ENCODE results near the gene B3GNT8.

B3GNT8 gene, protein sequence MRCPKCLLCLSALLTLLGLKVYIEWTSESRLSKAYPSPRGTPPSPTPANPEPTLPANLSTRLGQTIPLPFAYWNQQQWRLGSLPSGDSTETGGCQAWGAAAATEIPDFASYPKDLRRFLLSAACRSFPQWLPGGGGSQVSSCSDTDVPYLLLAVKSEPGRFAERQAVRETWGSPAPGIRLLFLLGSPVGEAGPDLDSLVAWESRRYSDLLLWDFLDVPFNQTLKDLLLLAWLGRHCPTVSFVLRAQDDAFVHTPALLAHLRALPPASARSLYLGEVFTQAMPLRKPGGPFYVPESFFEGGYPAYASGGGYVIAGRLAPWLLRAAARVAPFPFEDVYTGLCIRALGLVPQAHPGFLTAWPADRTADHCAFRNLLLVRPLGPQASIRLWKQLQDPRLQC

DNA sequence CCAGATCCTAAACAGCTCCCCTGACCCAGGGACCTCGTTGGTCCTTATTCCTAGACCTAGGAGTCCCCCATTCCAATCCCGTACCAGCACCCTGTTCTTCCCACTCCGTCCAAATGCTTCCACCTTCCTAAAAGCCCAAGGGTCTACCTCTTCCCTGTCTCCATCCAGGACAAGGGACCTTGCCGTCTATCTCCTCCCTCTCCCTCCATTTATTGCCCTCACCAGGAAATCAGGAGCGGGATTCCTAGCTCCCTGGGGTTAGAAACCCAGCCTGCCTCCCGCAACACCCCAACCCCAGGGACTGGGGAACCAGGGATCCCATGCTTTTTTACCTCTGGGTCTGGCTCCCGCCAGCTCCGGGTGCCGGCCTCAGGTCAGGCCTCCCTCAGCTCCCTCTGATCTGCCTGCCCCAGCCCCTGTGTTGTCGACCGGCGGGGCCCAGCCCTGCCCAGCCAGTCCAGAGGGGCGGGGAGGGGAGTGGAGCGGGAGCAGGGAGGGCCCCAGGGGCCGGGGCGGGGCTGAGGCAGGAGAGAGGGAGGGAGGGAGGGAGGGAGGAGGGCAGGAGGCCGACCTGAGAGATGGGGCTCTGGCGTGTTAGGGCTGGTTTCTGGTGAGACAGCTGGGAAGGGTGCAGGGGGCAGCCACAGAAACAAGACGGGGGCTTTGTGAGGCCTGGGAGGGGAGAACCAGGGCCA lies at the start of gene B3GNT8:
Gene B3GNT8 (minus strand): TSS at position 423 of the 695 bp plus-strand sequence. CDS start 596 bp downstream, outside the sequence.
- peak; percentile 39 for DNase-seq (ENCODE audit: low spot score)

DNA sequence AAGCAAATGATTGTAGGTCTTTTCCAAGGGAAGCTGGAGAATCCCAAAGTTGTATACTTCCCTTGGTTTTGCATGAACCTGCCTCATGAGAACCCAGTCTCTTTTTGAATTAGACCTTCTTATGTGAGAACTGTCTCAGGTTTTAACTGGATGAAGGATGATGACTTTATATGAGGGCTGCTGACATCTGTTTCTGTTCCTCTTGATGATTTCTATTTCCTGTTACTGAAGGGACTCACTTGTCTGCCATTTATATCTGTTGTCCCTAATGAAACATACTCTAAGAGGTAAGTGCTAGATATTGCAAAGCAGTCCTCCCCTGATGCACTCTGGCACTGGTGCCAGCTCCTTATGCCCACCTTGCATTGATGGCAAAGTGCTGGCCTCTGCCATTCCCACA lies 49.4 kb upstream of the B3GNT8 start:
- no peak for DNase-seq (ENCODE audit: low spot score)

DNA sequence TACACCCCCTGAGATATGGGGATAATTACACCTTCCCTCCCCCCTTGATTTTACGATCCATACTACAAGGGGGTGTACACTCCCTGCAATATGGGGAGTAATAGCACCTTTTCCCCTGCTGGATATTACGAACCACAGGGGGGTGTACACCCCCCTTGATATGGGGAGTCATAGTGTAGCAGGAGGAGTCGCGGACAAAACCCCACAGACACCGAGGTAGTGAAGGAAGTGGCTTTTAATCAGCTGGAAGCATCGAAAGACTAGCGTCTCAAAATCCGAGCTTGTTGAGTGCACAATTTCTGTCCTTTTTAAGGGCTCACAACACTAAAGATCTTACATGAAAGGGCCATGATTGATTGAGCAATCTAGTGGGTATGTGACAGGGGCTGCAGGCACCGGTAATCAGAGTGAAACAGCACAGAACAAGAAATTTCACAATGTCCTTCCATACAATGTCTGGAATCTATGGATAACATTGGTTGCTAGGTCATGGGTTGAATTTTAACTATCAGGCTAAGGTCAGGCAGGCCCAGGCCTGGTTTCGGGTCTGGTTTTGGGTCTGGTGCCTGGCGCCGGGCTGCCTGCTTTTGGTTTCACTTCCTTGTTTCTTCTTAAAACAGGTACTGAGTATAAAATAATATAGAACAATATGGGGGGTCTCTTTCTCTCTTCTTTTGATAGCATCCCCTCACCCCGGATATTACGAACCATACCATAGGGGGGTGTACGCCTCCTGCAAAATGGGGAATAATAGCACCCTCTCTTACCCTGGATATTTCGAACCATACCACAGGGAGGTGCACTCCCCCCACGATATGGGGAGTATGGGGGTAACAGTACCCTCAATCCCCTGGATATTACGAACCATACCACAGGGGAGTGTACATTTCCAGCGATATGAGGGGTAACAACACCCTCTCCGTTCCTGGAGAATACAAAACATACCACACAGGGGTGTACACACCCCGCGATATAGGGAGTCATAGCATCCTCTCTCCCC lies 36.4 kb upstream of the B3GNT8 start:
- DNase-seq (ENCODE audit: low spot score), result peak; percentile 15

DNA sequence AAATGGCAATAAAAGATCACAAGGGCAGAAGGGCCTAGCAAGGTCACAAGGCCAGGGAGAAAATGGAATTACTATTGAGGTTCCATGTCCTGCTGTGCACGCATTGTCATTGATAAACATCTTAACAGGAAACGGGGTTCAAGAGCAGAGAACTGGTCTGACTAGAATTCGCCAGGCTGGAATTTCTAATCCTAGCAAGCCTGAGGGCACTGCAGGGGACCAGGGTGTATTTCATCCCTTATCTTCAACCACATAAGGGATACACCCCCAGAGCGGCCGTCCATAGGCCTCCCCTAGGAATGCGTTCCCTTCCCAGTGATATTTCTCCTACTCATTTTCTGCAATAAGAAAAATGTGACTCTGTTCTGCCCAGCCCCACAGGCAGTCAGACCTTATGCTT lies 35.3 kb upstream of the B3GNT8 start:
- DNase-seq (ENCODE audit: low spot score), result no peak

DNA sequence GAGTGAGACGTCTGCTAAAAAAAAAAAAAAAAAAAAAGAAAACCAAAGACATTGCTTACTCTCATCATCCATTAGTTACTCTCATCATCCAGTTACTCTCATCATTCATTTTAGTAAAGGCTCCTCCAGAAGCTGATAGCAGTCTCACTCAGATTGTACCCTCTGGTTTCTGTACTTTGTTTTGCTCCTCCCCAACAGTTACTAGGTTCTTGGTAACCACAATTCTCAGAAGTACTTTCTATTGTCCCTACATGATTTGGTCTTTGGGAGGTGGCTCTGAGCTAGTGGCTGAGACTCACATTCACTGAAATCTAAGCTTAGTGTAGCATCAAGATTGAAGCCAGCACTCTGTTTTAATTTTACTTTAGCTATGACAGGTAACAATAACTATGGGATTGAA lies 30.1 kb upstream of the B3GNT8 start:
- peak; percentile 63 for DNase-seq (ENCODE audit: low spot score)

DNA sequence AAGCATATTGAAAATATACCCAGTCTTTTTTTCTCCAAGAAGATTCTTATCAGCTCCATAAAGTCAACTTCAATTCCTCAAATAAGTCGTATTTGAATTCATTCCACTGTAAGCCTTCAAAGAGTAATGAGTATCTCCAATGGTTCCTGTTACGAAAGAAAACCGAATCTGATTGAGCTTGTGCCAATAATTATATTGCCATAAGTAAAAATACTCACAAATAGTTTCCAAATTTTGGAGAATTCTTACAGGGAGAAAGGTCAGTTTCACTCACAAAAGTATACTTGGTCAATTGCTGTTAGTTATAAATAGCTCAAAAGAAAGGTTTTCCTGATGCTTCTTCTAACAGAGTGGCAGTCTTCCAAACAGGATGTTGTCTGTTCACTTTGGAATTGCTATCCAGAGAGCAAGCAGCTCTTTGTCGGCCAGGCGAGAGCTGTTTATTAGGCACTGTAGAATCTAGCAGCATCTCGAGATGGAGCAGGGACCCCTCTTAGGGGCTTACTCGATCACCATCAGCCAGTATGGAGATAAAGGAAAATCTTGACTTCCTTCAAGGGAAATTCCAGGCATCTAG lies 29.3 kb upstream of the B3GNT8 start:
- DNase-seq (ENCODE audit: low spot score), result no peak

DNA sequence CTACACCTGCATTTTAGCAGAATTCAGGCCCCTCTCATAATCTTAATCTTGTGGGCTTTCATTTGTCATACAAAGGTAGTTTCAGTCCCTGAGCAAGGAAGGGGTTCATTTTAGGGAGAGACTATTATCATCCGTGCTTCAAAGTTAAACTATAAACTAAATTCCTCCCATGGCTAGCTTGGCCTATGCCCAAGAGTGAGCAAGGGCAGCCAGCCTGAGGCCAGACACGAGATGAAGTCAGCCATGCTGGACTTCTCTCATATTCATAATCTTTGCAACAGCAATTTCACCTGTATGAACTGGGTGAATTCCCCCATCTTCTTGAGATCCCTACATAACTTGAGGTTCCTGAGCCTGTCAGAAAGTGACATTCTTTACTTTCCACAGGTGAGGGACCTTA lies 28.8 kb upstream of the B3GNT8 start:
- no peak for DNase-seq (ENCODE audit: low spot score)

DNA sequence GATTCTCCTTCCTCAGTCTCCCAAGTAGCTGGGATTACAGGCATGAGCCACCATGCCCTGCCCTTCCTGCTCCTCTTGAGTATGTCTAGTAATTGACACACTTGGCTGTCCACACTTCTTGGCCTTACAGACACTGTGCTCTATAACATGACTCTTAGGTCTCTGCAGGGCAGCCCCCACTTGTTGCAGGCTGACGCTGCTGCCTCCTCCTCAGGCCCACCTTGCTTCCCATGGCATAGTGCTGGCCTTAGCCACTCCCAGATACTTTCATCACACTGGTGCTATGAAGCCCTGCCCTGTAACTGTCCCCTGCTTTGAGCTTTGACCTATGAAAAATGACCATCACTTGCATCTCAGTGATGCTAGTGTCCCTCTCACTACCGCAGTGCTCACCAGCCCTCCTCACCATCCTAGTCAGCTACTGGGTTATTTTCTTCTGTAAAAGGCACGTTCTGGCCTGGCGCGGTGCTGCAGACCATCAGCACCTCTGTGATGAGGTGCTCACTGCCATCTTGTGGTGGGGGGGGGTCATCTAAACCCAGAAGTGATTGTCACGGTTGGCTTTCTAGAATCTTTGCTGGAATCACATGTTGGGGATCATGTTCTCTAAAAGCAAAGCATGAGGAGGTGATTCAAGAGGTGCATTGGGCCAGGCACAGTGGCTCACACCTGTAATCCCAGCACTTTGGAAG lies 25.6 kb upstream of the B3GNT8 start:
- DNase-seq (ENCODE audit: low spot score), result no peak

DNA sequence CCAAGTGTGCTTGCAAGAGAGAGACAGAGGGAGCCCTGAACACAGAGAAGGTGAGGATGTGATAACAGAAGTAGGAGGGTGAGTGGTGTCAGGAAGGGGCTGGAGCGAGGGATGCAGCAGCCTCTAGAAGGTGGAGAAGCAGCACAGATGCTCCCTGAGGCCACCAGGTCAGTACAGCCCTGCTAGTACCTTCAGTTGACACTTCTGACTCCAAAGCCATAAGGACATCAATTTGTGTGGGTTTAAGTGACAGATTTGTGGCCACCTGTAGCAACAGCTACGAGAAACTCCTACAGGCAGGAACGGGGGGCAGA lies 22.6 kb upstream of the B3GNT8 start:
- DNase-seq (ENCODE audit: low spot score), result no peak

DNA sequence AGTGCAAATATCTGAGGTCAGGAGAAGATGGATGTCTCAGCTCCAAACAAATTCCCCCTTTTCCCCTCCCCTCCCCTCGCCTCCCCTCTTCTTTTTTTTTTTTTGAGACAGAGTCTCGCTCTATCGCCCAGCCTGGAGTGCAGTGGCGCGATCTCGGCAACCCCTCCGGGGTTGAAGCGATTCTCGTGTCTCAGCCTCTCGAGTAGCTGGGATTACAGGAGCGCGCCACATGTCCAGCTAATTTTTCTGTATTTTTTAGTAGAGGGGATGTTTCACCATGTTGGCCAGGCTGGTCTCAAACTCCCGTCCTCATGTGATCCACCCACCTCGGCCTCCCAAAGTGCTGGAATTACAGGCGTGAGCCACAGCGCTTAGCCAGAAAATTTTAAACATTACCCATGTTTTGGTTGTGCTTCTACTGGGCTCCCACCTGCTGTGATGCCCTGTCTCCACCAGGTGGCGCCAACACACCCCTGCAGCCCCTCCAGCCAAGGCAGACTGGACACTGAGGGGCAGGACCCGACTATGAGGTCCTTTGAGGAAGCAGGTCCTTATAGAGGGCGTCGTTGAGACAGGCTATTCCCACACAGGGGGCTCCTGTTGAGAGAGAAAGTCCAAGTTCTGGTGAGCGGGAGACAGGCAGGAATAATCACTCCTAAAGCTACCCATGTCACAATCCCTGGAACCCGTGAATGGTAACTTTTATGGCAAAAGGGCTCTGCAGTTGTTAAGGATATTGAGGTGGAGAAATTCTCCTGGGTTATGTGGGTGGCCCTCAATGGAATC lies 22.1 kb upstream of the B3GNT8 start:
- DNase-seq (ENCODE audit: low spot score), result peak; percentile 72

DNA sequence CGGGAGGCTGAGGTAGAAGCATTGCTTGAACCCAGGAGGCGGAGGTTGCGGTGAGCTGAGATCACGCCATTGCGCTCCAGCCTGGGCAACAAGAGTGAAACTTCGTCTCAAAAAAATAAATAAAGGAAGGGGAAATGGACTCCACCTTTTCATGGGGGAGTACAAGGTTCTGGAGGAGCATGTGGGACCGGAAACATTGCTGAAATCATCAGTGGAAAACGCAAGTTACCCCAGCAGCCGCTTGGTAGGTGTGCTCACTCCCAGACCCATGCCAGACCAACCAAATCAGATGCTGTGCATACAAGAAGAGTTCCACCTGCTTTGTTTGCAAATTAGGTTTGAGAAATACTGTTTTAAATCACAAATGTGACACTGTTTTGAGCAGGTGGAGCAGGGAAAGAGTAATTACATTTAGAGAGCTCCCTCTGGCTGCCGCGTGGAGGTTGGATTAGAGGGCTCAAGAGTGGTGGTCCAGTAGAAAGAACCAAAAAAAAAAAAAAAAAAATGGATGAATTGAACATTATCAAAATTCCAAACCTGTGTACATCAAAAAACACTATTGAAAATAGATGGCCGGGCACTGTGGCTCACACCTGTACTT lies 20.7 kb upstream of the B3GNT8 start:
- no peak for DNase-seq (ENCODE audit: low spot score)

DNA sequence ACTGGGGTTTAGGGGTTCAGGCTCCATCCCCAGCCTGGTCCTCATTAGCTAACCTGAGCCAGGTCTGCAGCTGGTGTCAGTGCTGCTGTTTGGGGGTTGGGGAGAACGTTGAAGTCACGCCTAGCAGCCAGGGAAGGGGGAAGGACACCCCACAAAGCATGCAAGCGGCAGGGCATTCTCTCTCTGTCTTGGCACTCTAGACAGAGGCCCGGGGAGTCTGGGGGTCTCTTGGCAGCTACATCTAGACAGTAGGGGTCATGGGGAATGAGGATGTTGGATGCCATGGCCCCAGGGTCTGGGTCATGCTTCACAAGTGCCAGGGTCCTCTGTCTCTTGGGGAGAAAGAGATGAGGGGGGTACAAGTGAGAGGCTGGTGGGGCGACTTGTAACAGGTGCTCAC lies 18.4 kb upstream of the B3GNT8 start:
- no peak for DNase-seq (ENCODE audit: low spot score)

DNA sequence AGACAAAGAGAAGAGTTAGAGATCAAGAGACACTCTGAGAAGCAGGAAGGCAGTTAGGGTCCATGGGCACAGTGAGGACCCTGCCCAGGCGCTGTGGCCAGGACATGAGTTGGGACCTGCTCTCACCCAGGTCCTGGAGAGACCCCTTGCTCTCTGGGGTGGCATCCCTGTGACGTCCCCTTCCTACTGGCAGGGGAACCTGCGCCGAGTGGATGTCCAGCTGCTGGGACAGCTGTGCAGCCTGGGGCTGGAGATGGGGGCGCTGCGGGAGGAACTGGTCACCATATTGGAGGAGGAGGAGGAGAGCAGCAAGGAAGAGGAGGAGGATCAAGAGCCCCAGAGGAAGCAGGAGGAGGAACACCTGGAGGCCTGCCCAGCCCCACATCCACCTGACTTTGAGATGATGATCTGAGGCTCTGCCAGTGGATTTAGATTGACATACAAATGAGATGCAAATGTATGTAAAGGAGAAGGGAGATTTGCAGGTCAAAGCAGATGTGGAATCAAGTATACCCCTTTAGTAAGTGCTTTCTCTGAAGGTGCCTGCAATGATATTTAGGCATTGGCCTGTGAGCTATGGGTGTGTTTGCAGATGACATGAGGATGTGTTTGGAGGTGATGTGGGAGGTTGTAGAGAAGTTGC lies 16.8 kb upstream of the B3GNT8 start:
- no peak for DNase-seq (ENCODE audit: low spot score)

DNA sequence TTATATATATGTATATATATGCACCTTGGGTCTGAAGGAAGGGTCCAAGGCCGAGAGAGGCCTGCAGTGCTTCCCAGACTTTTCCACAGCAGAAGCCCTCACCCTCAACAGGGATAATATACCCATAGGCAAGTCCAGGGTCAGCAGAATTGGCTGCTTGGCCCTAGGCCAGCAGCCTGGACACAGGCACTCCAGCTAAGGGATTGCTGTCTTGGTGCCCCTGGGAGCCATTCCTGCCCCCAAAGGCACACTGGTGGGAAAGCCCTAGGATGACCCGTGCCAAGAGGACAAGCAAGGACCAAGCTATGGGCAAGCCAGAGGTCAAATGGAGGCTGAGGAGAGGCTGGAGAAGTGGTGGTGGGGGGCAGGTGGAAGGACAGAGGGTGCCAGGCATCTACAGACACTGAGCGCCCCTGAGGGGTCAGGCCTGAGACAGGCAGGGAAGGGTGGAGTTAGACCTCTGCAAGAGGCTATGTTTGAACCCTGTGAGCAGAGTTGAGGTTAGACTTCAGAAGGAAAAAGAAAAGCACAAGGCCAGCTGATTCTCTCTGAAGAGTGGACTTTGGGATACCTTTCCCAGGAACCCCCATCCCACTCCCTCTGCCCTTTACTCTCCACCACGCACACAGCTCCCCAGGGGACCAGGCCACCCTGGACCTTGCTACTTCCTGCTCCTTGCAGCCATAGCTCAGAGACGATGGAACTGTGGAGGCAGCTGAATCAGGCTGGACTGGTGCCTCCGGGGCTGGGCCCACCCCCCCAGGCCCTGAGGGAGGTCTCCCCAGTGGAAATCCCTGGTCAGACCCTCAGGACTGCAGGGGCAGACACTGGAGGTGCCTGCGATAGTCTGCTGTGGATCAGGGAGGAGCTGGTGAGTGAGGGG lies 15.5 kb upstream of the B3GNT8 start, which contains the start of gene ERICH4:
Gene ERICH4 (plus strand): TSS at position 684 of the 883 bp plus-strand sequence. CDS start 14 bp downstream, at position 698.
- no peak for DNase-seq (ENCODE audit: low spot score)

DNA sequence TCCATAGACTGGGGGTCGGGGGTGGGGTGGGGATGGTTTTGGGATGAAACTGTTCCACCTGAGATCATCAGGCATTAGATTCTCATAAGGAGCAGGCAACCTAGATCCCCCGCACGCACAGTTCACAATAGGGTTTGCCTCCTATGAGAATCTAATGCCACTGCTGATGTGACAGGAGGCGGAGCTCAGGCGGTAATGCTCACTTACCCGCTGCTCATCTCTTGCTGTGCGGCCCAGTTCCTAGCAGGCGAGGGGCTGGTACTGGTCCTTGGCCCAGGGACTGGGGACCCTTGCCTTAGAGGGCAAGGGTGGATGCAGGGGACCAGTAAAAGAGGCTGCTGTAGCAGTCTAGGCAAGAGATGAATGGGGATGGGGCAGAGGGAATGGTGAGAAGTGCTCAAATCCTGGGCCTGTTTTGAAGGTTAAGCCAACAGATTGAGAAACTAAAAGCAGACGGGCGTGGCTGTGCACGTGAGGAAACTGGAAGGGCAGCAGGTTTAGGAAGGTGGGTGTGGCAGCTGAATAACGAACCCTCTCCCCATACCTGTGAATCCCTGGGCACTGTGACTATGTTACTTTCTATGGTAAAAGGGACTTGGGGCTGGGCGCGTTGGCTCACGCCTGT lies 14.3 kb upstream of the B3GNT8 start:
- no peak for DNase-seq (ENCODE audit: low spot score)

DNA sequence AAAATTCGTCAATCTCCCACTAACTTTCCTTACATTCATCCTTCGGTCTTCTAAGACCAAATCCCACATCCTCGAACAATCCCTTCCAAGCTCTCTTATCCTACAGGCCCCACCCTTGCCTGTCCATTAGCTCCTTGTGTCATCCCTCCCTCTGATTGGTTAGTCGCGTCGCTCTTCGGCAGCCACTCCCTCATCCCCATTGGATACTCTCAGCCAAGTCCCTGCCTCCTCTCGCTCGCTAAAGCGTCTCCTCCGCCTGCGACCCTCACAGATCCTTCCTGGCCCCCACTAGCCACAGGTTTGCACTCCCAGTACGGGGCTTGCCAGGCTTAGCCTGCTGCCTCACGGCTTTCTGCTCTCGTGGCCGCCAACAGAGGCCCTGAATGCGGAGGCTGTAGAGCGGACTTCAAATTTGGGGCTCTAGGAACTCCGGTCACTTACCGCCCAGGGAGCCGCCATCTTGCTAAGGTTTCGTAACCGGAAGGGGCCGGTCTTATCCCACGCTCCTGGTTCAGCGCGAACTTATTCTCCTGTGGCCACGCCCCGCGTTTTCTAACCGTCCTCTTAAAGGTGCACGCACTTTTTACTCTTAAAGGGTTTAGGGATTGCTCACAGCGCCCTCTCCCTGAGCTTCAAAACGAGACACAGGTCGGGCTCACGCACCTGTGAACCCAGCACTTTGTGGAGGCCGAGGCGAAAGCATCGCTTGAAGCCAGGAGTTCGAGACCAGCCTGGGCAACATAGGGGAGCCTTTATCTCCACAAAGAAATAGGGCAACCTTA lies 12.5 kb upstream of the B3GNT8 start, which contains the start of gene DMAC2:
Gene DMAC2 (minus strand): TSS at position 472 of the 782 bp plus-strand sequence. CDS start 13 bp downstream, at position 459.
- peak; percentile 96 for DNase-seq (ENCODE audit: low spot score)

DNA sequence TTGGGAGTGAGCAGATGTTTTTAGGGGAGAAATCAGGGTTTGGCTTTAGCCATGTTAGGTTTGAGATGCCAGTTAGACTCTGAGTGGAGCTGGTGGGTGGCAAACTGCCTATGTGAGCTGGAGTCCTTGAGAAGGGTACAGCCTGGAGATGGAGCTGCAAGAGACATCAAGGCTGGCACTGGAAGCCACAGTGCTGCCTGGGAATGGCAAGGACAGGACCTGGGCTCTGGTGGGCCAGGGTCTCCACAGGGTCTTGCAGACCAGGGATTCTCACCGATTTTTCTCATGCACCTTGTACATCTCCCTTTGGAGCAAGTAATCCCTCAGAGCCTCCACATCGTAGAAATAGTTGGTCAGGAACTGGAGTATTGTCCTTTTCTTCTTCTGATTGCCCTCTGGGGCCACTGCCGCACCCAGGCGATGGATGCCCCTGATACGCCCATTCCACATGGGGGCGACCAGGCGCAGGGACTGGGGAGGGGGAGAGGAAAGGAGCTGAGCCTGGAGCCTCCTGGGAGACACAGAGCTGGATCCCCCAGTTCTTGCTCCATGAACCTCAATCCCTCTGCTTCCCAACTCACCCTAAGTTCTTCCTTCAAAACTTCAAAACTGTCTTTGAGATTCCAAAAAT lies 10.9 kb upstream of the B3GNT8 start:
- DNase-seq (ENCODE audit: low spot score), result no peak
